PC-3 (cell line): ENCODE results near the gene ZNF236. TPM values are rescaled to one million over a fixed set of nuclear protein-coding genes. Genes with fewer than 3 reads are reported as not detected.

ENCODE experiments used
- ATAC-seq: fragments of 200-7000 bp; cut with Tn5 transposase; 2 replicates; pipeline ENCODE4 v1.9.1; 2020; ENCODE audit warnings: mild to moderate bottlenecking, moderate library complexity
- BruUV-seq: library from RNA; stranded (reverse); fragments of 400-500 nt; replicated peaks from 2 replicates; lab custom pipeline; 2021; lab: Mats Ljungman, UMichigan
- CTCF ChIA-PET: fragments of 300-600 bp; sonication (Branson Sonifier 250); formaldehyde crosslinking; loops from one replicate; lab custom pipeline; 2022; ENCODE audit warnings: antibody characterized with exemption; lab: Charles Lee
- POLR2A ChIA-PET: fragments of 300-600 bp; sonication (Branson Sonifier 250); formaldehyde crosslinking; loops from one replicate; lab custom pipeline; 2022; ENCODE audit warnings: antibody characterized with exemption; ENCODE audit not compliant: unreplicated experiment; lab: Charles Lee
- DNase-seq: peaks from one replicate; pipeline ENCODE4 v3.0.0-alpha.2; 2015
- H2AFZ ChIP-seq: fragments of 300-600 bp; sonication (generic); 2 replicates; pipeline ENCODE4 v1.6.0; 2016; ENCODE audit warnings: antibody characterized with exemption, low read length
- H3F3A ChIP-seq: fragments of 300-600 bp; sonication (generic); one replicate; pipeline ENCODE4 v1.6.0; 2017; ENCODE audit warnings: antibody characterized with exemption, low read length, control low read depth, mild to moderate bottlenecking; ENCODE audit not compliant: unreplicated experiment
- H3K27ac ChIP-seq: fragments of 300-600 bp; sonication (generic); 2 replicates; pipeline ENCODE4 v1.5.1; 2016; ENCODE audit warnings: mild to moderate bottlenecking, low read length
- H3K27me3 ChIP-seq: fragments of 300-600 bp; sonication (generic); 2 replicates; pipeline ENCODE4 v1.6.1; 2016; ENCODE audit warnings: low read length, mixed read lengths
- H3K36me3 ChIP-seq: fragments of 300-600 bp; sonication (generic); 2 replicates; pipeline ENCODE4 v1.6.1; 2016; ENCODE audit warnings: low read depth, mixed run types, low read length, mixed read lengths
- H3K4me1 ChIP-seq: fragments of 300-600 bp; sonication (generic); 2 replicates; pipeline ENCODE4 v1.5.1; 2016; ENCODE audit warnings: low read length; ENCODE audit not compliant: insufficient read depth
- H3K4me2 ChIP-seq: fragments of 300-600 bp; sonication (generic); 2 replicates; pipeline ENCODE4 v1.6.0; 2016; ENCODE audit warnings: low read length
- H3K4me3 ChIP-seq: fragments of 300-600 bp; sonication (generic); 2 replicates; pipeline ENCODE4 v1.5.1; 2016; ENCODE audit warnings: mild to moderate bottlenecking, low read length, mixed read lengths
- H3K79me2 ChIP-seq: fragments of 300-600 bp; sonication (generic); 2 replicates; pipeline ENCODE4 v1.6.1; 2017; ENCODE audit warnings: low read length, mixed read lengths
- H3K9ac ChIP-seq: fragments of 300-600 bp; sonication (generic); 2 replicates; pipeline ENCODE4 v1.6.0; 2016; ENCODE audit warnings: mild to moderate bottlenecking, low read length
- H3K9me2 ChIP-seq: fragments of 300-600 bp; sonication (generic); replicated peaks from 2 replicates; pipeline ENCODE4 v1.6.1; 2016; ENCODE audit warnings: mixed run types, low read length, mixed read lengths
- H3K9me3 ChIP-seq: fragments of 300-600 bp; sonication (generic); 2 replicates; pipeline ENCODE4 v1.6.1; 2016; ENCODE audit warnings: low read length, mixed read lengths
- H4K20me1 ChIP-seq: fragments of 300-600 bp; sonication (generic); 2 replicates; pipeline ENCODE4 v1.6.1; 2016; ENCODE audit warnings: low read length, mixed read lengths
- CTCF ChIP-seq: fragments of 300-600 bp; sonication (generic); conservative IDR thresholded peaks from 2 replicates; pipeline ENCODE4 v1.5.1; 2017; ENCODE audit warnings: antibody characterized with exemption, low read depth, mild to moderate bottlenecking, low read length
- EZH2 ChIP-seq: fragments of 300-600 bp; sonication (generic); IDR thresholded peaks from one replicate; pipeline ENCODE4 v1.6.1; 2017; ENCODE audit warnings: antibody characterized with exemption, mild to moderate bottlenecking, low read length; ENCODE audit not compliant: unreplicated experiment
- EZH2phosphoT487 ChIP-seq: fragments of 300-600 bp; sonication (generic); IDR thresholded peaks from 2 replicates; pipeline ENCODE4 v1.6.1; 2018; ENCODE audit warnings: mild to moderate bottlenecking, antibody characterized with exemption, low read length, borderline replicate concordance
- intact Hi-C: fragments of 100-400 bp; cut with micrococcal nuclease; formaldehyde crosslinking; loops from 2 replicates; pipeline ENCODE4 v1.9.0; 2023
- total RNA-seq: library from RNA; depleted of rRNA; stranded (reverse); fragments of >200 nt; gene quantifications from 2 replicates; pipeline ENCODE4 v1.2.3, GENCODE V29; 2014

The ZNF236 gene
- total RNA-seq, 1 experiment from 2014 or later: 7.7 TPM

GRCh38 chr18:76791106-76791505, 31.3 kb upstream of the ZNF236 start:
- no peak for DNase-seq
- no peaks in the 10 kb centered on the region for H3K9me2 ChIP-seq
- ATAC-seq: no peak
- H4K20me1 ChIP-seq: no peaks in the 10 kb centered on the region
- no peak overlapping the region for H3K27ac ChIP-seq
- H3K4me3 ChIP-seq: no peak overlapping the region
- H3K9ac ChIP-seq: no peak overlapping the region
- H3K4me1 ChIP-seq: no peaks in the 10 kb centered on the region
- no peaks in the 10 kb centered on the region for H3K36me3 ChIP-seq
- H3K4me2 ChIP-seq: no peak overlapping the region
- no peaks in the 10 kb centered on the region for H3F3A ChIP-seq
- no peaks in the 10 kb centered on the region for H3K79me2 ChIP-seq
- intact Hi-C loops: no loop called here
- peaks cover 13% of the 10 kb centered on the region for H3K27me3 ChIP-seq
- BruUV-seq: no TSS peak
- TF ChIP-seq EZH2 (no peak), CTCF (no peak), EZH2phosphoT487 (no peak)
- ChIA-PET CTCF (no interaction called here), POLR2A (no interaction called here)
- no peak overlapping the region for H2AFZ ChIP-seq
- H3K9me3 ChIP-seq: no peaks in the 10 kb centered on the region

- BruUV-seq: no TSS peak
- no peak overlapping the region for H3K9ac ChIP-seq
Measured at GRCh38 chr18:76791642-76792041, 30.7 kb upstream of the ZNF236 start.

GRCh38 chr18:76794326-76794725, 28.0 kb upstream of the ZNF236 start:
- no TSS peak for BruUV-seq
- H3K9me2 ChIP-seq: no peaks in the 10 kb centered on the region
- H4K20me1 ChIP-seq: no peaks in the 10 kb centered on the region
- ChIA-PET CTCF (no interaction called here), POLR2A (no interaction called here)
- H3K79me2 ChIP-seq: no peaks in the 10 kb centered on the region
- H3K4me1 ChIP-seq: no peaks in the 10 kb centered on the region
- H3K9me3 ChIP-seq: no peaks in the 10 kb centered on the region
- H3F3A ChIP-seq: no peaks in the 10 kb centered on the region
- intact Hi-C loops: no loop called here
- no peak overlapping the region for H3K27ac ChIP-seq
- H3K4me2 ChIP-seq: no peak overlapping the region
- no peaks in the 10 kb centered on the region for H3K36me3 ChIP-seq
- H3K9ac ChIP-seq: no peak overlapping the region
- DNase-seq (no peak), ATAC-seq (no peak)
- H3K4me3 ChIP-seq: no peak overlapping the region
- TF ChIP-seq CTCF (no peak), EZH2phosphoT487 (no peak), EZH2 (no peak)
- H2AFZ ChIP-seq: no peak overlapping the region
- H3K27me3 ChIP-seq: no peaks in the 10 kb centered on the region; the same call in 1 of the 2 replicates

More at GRCh38 chr18:76791642-76792041, 30.7 kb upstream of the ZNF236 start:
- H3K4me3 ChIP-seq: no peak overlapping the region
- no peaks in the 10 kb centered on the region for H4K20me1 ChIP-seq
- H3K4me1 ChIP-seq: no peaks in the 10 kb centered on the region
- no peak overlapping the region for H3K27ac ChIP-seq
- CTCF ChIA-PET: no interaction called here
- POLR2A ChIA-PET: no interaction called here
- no peaks in the 10 kb centered on the region for H3K9me2 ChIP-seq
- ATAC-seq (no peak), DNase-seq (no peak)
- H3K9me3 ChIP-seq: no peaks in the 10 kb centered on the region
- H3F3A ChIP-seq: no peaks in the 10 kb centered on the region
- H3K27me3 ChIP-seq: peaks cover 11% of the 10 kb centered on the region
- no peak overlapping the region for H2AFZ ChIP-seq
- H3K4me2 ChIP-seq: no peak overlapping the region
- H3K79me2 ChIP-seq: no peaks in the 10 kb centered on the region
- TF ChIP-seq EZH2phosphoT487: no peak
- TF ChIP-seq CTCF: no peak
- TF ChIP-seq EZH2: no peak
- H3K36me3 ChIP-seq: no peaks in the 10 kb centered on the region
- intact Hi-C loops: no loop called here
